WI38 (cell line): ENCODE data around the gene DIP2C.
"Not testable (repeated sequence)": the region's sequence is repeated elsewhere in the genome, so short reads cannot be mapped to it uniquely, and the experiment has no call there.

Source experiments
- H3K4me3 ChIP-seq: 2 replicates; pipeline ENCODE4 v1.5.1; 2011; ENCODE audit warnings: low read depth, mild to moderate bottlenecking, control low read depth, low read length
- CTCF ChIP-seq: IDR thresholded peaks from 2 replicates; pipeline ENCODE4 v1.5.1; 2012; ENCODE audit warnings: low read depth, mild to moderate bottlenecking, control low read depth, low read length

Gene DIP2C

GRCh38 chr10:307659-308058, 381.8 kb downstream of the DIP2C start:
- no peak for TF ChIP-seq CTCF
- no peak overlapping the region for H3K4me3 ChIP-seq

GRCh38 chr10:306675-307185, 382.7 kb downstream of the DIP2C start:
- no peak for TF ChIP-seq CTCF
- no peak overlapping the region for H3K4me3 ChIP-seq

- no peak for TF ChIP-seq CTCF
- no peak overlapping the region for H3K4me3 ChIP-seq
Observed at GRCh38 chr10:306007-306674, 383.3 kb downstream of the DIP2C start.

- H3K4me3 ChIP-seq: no peak overlapping the region
- TF ChIP-seq CTCF: no peak
Observed at GRCh38 chr10:305034-305433, 384.4 kb downstream of the DIP2C start.

GRCh38 chr10:301536-301935, 387.9 kb downstream of the DIP2C start:
- no peak overlapping the region for H3K4me3 ChIP-seq
- TF ChIP-seq CTCF: no peak

GRCh38 chr10:300580-300979, 388.9 kb downstream of the DIP2C start:
- not testable (repeated sequence) for H3K4me3 ChIP-seq

- no peak for TF ChIP-seq CTCF
- H3K4me3 ChIP-seq: no peak overlapping the region
Observed at GRCh38 chr10:299969-300368, 389.5 kb downstream of the DIP2C start.

GRCh38 chr10:299512-299911, 390.0 kb downstream of the DIP2C start:
- TF ChIP-seq CTCF: no peak
- no peak overlapping the region for H3K4me3 ChIP-seq
